HG03442 (cell line): ENCODE data around the gene TRIM60.
"Not testable (repeated sequence)": the region's sequence is repeated elsewhere in the genome, so short reads cannot be mapped to it uniquely, and the experiment has no call there.

Experiments
- ATAC-seq: cut with Tn5 transposase; IDR thresholded peaks from one replicate; pipeline ENCODE4 v1.9.1; 2021; ENCODE audit warnings: mild to moderate bottlenecking, moderate library complexity; ENCODE audit not compliant: unreplicated experiment

The TRIM60 gene

GRCh38 chr4:165031436-165032211 is at the start of gene TRIM60:
TRIM60 (plus strand) TSS chr4:165031999; CDS start chr4:165040073, 8,074 bp downstream.
- ATAC-seq, result no peak

DNA sequence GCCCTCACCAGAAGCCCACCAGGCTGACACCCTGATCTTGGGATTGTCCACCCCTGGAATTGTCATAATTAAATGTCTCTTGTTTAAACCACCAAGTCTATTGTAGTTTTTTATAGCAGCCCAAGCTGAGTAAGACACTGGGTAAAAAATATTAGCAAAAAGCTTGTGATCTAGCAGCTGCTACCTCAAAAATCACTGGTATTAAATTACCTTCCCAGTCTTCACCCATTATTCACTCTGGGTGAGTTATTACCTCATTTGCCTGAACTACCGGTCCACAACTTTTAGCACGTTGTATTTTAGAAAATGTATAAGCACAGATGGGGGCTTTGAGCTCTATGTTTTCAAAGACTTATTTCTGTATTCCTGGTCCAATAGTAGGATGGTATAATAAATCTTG is 42.3 kb upstream of the TRIM60 start:
- no peak for ATAC-seq

DNA sequence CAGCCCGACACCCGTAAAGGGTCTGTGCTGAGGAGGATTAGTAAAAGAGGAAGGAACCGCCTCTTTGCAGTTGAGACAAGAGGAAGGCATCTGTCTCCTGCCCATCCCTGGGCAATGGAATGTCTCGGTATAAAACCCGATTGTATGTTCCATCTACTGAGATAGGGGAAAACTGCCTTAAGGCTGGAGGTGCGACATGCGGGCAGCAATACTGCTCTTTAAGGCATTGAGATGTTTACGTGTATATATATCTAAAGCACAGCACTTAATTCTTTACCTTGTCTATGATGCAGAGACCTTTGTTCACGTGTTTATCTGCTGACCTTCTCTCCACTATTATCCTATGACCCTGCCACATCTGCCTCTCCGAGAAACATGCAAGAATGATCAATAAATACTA is 41.0 kb upstream of the TRIM60 start:
- ATAC-seq, result not testable (repeated sequence)

DNA sequence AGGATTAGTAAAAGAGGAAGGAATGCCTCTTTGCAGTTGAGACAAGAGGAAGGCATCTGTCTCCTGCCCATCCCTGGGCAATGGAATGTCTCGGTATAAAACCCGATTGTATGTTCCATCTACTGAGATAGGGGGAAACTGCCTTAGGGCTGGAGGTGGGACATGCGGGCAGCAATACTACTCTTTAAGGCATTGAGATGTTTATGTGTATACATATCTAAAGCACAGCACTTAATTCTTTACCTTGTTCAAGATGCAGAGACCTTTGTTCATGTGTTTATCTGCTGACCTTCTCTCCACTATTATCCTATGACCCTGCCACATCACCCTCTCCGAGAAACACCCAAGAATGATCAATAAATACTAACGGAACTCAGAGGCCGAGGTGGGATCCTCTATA is 35.7 kb upstream of the TRIM60 start:
- not testable (repeated sequence) for ATAC-seq

GRCh38 chr4:164997324-164997723 is 34.5 kb upstream of the TRIM60 start:
- no peak for ATAC-seq

GRCh38 chr4:164997941-164998340 is 33.9 kb upstream of the TRIM60 start:
- no peak for ATAC-seq

DNA sequence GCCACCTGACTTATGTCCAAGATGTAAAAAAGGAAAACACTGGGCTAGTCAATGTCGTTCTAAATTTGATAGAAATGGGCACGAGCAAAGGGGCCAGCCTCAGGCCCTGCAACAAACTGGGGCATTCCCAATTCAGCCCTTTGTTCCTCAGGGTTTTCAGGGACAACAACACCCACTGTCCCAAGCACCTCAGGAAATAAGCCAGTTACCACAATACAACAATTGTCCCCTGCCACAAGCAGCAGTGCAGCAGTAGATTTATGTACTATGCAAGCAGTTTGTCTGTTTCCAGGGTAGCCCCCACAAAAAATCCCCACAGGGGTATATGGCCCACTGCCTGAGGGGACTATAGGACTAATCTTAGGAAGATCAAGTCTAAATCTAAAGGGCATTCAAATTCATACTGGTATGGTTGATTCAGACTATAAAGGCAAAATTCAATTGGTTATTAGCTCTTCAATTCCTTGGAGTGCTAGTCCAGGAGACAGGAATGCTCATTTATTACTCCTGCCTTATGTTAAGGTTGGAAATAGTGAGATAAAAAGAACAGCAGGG is 33.2 kb upstream of the TRIM60 start:
- ATAC-seq, result not testable (repeated sequence)

DNA sequence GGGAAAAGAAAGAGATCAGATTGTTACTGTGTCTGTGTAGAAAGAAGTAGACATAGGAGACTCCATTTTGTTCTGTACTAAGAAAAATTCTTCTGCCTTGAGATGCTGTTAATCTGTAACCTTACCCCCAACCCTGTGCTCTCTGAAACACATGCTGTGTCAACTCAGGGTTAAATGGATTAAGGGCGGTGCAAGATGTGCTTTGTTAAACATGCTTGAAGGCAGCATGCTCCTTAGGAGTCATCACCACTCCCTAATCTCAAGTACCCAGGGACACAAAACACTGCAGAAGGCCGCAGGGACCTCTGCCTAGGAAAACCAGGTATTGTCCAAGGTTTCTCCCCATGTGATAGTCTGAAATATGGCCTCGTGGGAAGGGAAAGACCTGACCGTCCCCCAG is 29.8 kb upstream of the TRIM60 start:
- ATAC-seq, result not testable (repeated sequence)

GRCh38 chr4:165005352-165005925 is 26.4 kb upstream of the TRIM60 start:
- ATAC-seq, result no peak

DNA sequence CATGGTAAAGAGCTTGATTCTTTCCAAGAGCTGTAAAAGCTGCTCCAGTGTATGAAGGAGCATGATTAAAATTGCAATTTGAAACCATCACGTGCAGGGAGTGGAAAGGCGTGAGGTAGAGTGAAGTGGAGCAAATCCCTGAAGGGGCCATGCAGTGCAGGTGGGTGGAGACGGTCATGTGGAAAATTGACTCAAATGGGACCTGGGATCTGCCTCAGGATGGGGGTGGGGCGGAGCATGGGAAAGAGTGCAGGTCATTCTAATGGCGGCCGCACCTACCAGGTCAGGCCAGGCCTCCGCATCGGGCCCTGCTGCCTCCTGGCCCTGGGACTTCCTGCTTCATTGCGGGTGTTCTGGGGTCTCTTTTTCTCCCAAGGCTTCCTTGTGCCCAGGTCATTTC is 25.3 kb upstream of the TRIM60 start:
- ATAC-seq, result no peak

- ATAC-seq, result no peak
These were observed 24.9 kb upstream of the TRIM60 start for GRCh38 chr4:165006886-165007285.

DNA sequence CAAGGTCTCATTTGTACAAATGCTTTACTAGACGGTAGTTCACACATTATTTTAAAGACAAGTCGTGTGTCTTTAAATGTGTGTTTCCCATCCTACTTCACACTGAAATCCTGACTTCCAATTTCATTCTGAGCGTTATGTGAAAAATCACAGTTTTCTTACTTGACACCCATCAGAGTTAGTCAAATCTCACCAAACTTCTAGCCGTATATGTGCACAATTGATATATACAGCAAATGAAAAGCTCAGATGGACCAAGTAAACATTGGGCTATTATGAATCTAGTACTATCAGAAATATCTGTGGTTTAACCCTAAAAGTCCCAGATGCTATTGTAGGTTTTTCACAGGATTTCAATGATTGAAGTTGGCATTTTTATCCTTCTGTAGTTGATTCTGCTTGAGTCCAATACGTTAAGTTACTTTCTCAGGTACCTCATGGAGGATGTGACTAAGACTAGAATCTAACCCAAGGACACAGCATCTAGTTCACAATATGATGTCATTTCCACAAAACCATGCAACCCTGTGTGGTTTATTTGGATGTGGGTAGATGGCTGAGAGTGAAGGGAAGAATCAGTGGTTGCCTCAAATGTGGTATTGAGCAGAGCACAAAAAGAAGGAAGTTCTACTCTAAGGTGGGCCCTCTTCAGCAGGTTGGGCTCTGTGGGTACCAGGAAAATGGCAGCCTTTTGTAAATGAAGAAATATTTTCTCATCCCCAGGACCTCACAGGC is 22.1 kb upstream of the TRIM60 start:
- ATAC-seq, result peak; percentile 53

GRCh38 chr4:165010487-165010886 is 21.3 kb upstream of the TRIM60 start:
- no peak for ATAC-seq

DNA sequence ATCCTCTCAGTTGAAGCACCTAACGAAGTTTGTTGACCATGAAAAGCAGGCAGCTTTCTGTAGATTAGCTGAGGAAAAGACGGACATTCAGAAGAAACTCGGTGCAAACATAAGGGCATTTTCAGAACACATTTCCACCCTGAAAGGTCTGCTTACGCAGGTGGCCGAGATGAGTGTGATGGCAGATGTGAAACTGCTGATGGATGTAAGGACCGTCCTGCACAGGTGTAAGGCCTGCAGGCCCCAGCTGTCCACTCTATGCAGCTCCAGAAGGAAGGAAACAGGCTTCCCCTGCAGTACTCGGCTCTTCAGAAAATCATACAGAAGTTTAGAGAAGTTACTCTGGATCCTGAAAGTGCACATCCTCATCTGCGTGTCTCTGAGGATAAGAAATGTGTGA is 20.8 kb upstream of the TRIM60 start:
- ATAC-seq, result no peak

DNA sequence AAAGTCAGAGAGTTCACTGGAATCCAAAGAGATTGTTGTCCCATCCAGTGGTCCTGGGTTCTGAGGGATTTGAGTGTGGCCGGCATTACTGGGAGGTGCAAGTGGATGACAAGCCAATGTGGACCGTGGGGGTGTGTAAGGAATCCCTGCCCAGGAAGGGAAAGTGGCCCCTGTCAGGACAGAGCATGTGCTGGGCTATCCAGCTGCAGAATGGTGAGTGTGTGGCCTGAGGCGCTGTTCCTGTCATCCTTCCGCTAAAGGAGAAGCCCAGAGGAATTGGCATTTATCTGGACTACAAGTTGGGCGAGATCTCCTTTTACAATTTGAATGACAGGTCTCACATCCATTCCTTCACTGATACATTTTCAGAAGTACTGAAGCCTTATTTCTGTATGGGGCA is 20.4 kb upstream of the TRIM60 start:
- no peak for ATAC-seq

GRCh38 chr4:165013691-165014090 is 18.1 kb upstream of the TRIM60 start:
- ATAC-seq, result no peak

DNA sequence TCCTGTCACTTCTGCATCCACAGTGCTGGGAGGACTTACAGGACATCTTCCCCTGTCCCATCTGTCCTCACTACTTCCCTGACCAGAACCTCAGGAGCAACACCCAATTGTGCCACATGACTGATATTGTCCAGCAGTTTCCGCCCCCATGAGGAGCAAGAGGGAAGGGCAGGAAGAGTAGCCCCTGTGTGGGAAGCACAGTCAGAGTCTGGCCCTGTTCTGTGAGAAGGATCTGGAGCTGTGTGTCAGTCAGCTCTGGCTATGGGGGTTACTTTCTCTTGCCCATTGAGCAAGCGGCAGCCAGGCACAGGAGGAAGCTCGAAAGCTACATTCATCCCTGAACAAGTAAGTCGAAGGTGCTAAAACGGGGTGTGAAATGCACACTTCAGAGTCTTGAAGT is 14.8 kb upstream of the TRIM60 start:
- ATAC-seq, result no peak

GRCh38 chr4:165019995-165020394 is 11.8 kb upstream of the TRIM60 start:
- ATAC-seq, result not testable (repeated sequence)

- not testable (repeated sequence) for ATAC-seq
These were observed 6.0 kb upstream of the TRIM60 start for GRCh38 chr4:165025782-165026181.

- ATAC-seq, result no peak
These were observed 3.9 kb upstream of the TRIM60 start for GRCh38 chr4:165027762-165028402.

- no peak for ATAC-seq
These were observed 16.4 kb downstream of the TRIM60 start for GRCh38 chr4:165048170-165048569.
